Frontal cortex (tissue), 4 donors: Measurements from ENCODE around the gene LTBP2. TPM values are rescaled to one million over a fixed set of nuclear protein-coding genes. Genes with fewer than 3 reads are reported as not detected.
"Not testable (repeated sequence)": the region's sequence is repeated elsewhere in the genome, so short reads cannot be mapped to it uniquely, and the experiment has no call there.

Experiments
- DNase-seq, 2 donors: peaks; one replicate each; pipeline ENCODE4 v3.0.0; 2012; ENCODE audit warnings: low spot score in 2 of 2
- FAIRE-seq: peaks from 2 replicates; lab custom pipeline; 2012; peaks lifted over from hg19 to GRCh38; lab: Jason Lieb, UNC
- total RNA-seq: library from RNA; depleted of rRNA; stranded (reverse); fragments of >200 nt; gene quantifications from one replicate; pipeline ENCODE4 v1.2.3, GENCODE V29; 2014
- donor health status: control.
- donor health status: control.
- donor health status: control.

LTBP2 gene
- total RNA-seq, 1 donor from 2014 or later = 1.2 TPM

DNA sequence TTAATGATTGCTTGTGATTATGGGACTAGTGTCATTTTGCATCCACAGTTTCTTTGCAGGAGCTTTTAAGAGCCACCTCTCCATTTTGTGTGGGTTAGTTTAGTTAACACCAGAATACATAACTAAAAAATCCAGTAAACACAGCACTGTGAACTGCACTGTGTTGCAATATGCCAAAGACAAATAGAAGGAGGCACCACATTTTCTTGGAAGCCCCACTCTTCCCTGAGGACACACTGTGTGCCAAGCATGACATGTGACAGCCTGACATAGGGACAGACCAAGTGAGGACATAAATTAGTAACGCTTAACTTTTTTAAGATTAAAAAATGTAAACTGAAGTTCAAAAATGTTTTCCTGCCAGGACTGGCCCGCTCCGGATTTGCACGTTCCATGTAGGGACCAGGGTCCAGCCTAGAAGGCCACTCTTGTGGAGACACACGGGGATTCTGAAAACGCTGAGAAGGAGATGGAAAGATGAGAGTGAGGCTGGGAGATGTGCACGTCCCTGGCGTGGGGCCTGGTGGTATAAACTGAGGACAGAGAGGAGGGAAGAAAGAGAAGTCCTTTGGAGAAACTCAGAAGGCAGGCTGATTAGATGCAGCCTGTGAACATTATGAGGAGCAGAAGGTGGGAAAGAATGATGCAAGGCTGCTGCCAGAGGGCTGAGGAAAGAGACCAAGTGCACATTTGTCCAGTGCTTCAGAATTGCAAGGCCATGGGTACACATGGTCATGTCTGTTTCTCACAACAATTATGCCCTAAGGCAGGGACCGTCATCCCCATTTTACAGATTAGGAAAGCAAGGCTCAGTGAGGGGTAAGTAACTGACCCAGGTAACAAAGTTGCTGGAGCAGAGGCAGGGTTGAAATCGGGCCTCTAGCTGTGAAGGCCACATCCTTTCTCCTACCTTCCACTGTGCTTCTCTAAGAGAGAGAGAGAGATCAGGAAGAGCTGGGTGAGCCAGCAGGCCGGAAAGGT is 73.3 kb downstream of the LTBP2 start:
- FAIRE-seq (no peak), DNase-seq (no peak)

GRCh38 chr14:74536336-74536735 is 75.7 kb downstream of the LTBP2 start:
- not testable (repeated sequence) for DNase-seq, FAIRE-seq

GRCh38 chr14:74535756-74536325 is 76.2 kb downstream of the LTBP2 start:
- DNase-seq (no peak), FAIRE-seq (no peak)

DNA sequence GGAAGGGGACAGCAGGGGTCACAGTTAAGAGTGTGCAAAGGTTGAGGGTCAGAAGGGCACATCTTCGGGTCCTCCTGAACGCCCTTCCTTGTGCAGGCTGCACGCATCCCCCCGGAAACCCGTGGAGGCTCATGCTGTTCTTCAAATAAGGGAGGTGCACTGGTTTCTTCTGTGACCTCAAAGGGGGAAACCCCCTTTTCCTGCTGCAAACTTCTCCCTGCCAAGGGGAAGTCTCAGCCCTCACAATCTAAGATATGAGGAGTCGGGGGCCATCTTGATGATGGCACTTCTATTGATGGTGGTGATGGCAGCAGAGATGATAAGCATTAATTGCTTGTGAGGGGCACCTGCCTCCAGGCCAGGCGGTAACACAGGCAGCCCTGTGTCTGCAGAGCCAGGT is 78.5 kb downstream of the LTBP2 start:
- FAIRE-seq (no peak), DNase-seq (no peak)

- FAIRE-seq = no peak
Measured at GRCh38 chr14:74532246-74532645, 79.8 kb downstream of the LTBP2 start.

GRCh38 chr14:74531467-74531866 is 80.6 kb downstream of the LTBP2 start:
- FAIRE-seq = no peak
- no peak for DNase-seq

More at GRCh38 chr14:74532246-74532645, 79.8 kb downstream of the LTBP2 start:
- DNase-seq = no peak

DNA sequence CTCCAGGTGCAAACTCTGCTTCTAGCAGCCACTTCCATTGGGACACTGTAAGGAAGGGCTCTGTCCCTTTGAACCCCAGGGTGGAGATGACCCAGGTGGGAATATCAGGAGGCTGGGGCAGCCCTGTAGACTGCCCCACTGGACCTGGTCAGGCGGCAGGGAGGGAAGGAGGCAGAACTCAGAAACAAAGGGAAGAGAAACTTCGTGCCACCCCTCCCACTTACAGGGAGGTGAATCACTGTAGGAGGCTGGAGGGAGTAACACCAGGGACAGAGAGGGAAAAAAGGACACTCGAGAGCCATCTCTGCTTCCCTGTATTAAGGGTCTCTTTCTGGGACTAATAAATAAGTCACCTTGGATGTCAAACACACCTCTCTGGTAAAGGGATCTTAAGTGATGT is 81.0 kb downstream of the LTBP2 start:
- no peak for DNase-seq

DNA sequence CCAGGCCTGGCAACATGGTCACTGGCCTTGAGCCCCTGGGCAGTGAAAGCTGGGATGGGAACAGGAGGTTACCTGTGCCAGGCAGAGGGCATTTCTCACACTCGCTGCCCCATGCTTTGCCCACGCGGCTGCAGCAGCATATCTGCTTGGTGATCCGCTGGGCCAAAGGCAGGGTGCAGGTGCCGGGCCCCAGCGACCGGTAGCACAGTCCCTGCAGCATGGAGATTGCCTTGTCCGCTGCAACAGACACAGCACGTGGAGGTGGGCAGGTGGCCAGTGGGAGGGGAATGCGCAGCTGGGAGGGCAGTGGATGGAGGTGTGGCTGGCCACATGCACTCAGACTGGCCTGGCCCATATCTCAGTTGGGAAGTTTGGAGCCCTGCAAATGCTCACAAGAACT is 83.2 kb downstream of the LTBP2 start:
- no peak for FAIRE-seq

More for the DNA sequence above, 81.0 kb downstream of the LTBP2 start:
- FAIRE-seq = no peak

GRCh38 chr14:74528406-74528805 is 83.6 kb downstream of the LTBP2 start:
- FAIRE-seq (no peak), DNase-seq (no peak)

More for the DNA sequence above, 83.2 kb downstream of the LTBP2 start:
- no peak for DNase-seq

GRCh38 chr14:74527736-74528280 is 84.2 kb downstream of the LTBP2 start:
- no peak for DNase-seq
- FAIRE-seq = no peak

DNA sequence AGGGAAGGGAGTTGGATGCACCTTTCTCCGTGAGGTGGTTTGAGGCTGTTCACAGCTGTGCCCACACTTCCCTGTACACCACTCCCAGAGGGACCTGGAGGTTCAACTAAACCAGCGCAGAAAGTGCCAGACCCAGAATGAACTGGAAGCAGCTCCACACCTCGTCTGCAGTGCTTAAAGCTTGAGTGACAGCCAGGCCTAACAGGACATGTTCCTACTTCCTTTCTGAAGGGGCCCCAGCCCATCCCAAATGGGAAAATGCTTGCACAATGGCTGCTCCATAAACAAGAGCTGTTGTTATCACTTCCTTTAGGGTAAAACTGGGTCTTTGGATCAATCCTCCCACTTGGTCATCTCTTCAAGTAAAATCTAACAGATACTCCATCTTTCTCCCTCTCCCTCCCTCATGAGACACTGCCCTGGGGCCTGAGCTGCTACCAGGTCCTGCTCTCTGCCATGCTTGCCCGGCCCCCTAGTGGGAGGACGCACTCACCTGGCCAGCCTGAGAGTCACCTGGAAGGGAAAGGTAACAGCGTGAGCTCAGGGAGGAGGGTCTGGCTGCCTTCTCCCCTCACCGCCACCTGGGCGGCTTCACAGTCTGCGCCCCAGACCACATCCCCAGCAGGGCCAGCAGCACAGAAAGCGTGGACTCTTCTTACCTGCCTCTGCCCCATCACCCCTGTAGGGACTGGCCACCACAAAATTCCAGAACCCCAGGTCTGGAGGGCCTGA is 85.0 kb downstream of the LTBP2 start:
- no peak for FAIRE-seq
- DNase-seq = no peak

DNA sequence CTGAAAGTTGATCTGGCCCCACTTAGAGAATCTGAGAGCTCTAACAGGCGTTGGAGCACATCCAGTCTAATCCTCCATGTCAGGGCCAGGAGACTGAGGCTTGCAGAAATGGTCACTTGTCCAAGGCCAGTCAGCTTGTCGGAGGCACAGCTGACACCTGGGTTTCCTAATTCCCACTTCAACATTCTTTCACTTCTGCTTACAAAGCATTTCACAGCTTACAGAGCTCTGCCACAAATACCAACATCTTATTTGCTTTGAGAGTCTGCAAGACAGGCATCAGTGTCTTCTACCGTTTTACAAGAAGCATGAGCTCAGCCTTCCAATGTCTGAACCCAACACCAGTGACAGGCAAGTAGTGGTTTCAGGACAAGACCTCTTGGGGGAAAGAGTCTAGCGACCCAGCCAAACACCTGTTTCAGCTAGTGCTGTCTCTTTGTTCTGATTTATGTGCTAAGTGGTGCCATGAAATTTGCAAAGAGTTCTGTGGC is 86.6 kb downstream of the LTBP2 start:
- DNase-seq (no peak), FAIRE-seq (no peak)

GRCh38 chr14:74524812-74525135 is 87.3 kb downstream of the LTBP2 start:
- DNase-seq (no peak), FAIRE-seq (no peak)

- FAIRE-seq (no peak), DNase-seq (no peak)
Measured at GRCh38 chr14:74524076-74524811, 87.8 kb downstream of the LTBP2 start.

DNA sequence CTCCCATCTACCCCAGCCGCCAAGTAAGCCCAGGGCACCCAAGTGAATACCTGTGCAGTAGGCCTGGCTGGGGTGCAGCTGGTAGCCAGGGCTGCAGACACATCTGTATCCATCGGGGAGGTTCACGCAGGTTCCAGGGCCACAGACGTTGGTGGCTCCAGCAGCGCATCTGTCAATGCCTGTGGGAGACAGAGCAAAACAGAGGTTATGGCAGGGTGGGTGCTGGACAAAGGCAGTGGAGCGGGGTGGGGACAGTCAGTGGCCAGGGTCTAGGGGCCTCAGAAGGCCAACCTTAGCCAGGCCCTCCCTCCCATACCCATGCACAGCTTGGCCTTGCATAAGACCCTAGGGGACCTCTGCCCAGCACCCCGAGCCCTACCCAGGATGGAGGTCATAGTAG is 89.3 kb downstream of the LTBP2 start:
- FAIRE-seq = no peak

DNA sequence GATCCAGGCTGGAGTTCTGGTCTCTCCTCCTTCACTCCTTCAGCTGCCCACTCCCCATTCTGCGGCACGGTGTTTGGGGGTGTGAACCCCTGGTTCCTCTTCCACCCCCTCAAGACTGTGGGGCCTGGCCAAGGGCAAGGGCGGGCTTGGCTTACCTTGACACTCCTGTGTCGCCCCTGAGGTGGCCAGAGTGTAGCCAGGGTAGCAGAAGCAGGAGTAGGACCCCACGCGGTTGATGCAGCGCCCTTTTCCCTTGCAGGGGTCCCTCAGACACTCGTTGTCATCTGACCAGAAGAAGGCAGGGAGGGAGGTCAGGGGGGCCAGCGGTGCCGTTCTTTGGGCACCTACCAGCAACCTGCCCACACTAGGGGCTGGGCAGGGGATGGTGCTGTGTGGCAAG is 90.3 kb downstream of the LTBP2 start:
- no peak for FAIRE-seq

More for the DNA sequence above, 89.3 kb downstream of the LTBP2 start:
- DNase-seq = no peak

GRCh38 chr14:74519316-74520074 is 92.5 kb downstream of the LTBP2 start:
- FAIRE-seq = no peak
- DNase-seq = no peak

More for the DNA sequence above, 90.3 kb downstream of the LTBP2 start:
- DNase-seq = no peak

- DNase-seq (no peak), FAIRE-seq (no peak)
Measured at GRCh38 chr14:74518221-74518620, 93.8 kb downstream of the LTBP2 start.

DNA sequence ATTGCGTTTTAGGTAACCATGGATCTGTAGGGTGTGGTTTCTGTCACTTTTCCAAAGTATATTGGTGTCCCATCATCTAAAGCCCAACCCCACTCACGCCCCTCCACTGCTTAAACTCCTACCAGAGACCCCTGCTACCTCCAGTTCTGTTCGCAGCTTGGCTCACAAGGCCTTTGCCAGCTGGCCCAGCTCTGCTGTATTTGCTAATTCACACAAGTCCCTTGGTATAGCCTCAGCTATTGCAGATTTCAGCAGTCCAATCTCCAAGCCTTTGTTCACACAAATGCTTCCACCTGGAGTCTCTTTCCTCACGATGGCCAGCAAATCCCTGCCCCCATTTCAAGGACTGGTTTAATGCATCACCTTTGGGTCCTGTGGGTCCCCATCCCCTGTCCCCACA is 94.3 kb downstream of the LTBP2 start:
- FAIRE-seq (no peak), DNase-seq (no peak)
